Gastroesophageal sphincter (tissue), 3 donors: ENCODE data around the gene SELENOO.

ENCODE experiments used
- CTCF ChIP-seq, 4 experiments: fragments of 200-600 bp in 2 of 4; fragments of 450-650 bp in 2 of 4; sonication (generic) in 1 of 4; IDR thresholded peaks; one replicate each; pipeline ENCODE4 v1.5.1; 2017 to 2019; ENCODE audit warnings: antibody characterized with exemption in 4 of 4, mild to moderate bottlenecking in 2 of 4, moderate library complexity in 2 of 4
- POLR2A ChIP-seq, 2 donors: fragments of 450-650 bp; IDR thresholded peaks; one replicate each; pipeline ENCODE4 v1.6.1; 2017; ENCODE audit warnings: antibody characterized with exemption in 2 of 2, mild to moderate bottlenecking in 2 of 2, moderate library complexity in 1 of 2

GRCh38 chr22:50218153-50218995, 17.6 kb downstream of the SELENOO start:
- TF ChIP-seq CTCF (IDR thresholded peaks at IDR 0.05) = no peak
- TF ChIP-seq POLR2A (IDR thresholded peaks at IDR 0.05) = no peak
